Lower leg skin (tissue), 3 donors: Measurements from ENCODE around the gene CLEC2L.

ENCODE experiments used
- POLR2A ChIP-seq, 2 donors: fragments of 450-650 bp; IDR thresholded peaks; one replicate each; pipeline ENCODE4 v1.6.1; 2016 to 2017; ENCODE audit warnings: antibody characterized with exemption in 2 of 2, mild to moderate bottlenecking in 1 of 2, moderate library complexity in 1 of 2
- TF ChIP-seq, protein P1 (sequence below), 3 donors: fragments of 450-650 bp; IDR thresholded peaks; one replicate each; pipeline ENCODE4 v1.5.1; 2016; ENCODE audit warnings: antibody characterized with exemption in 3 of 3, mild to moderate bottlenecking in 3 of 3, moderate library complexity in 2 of 3

DNA sequence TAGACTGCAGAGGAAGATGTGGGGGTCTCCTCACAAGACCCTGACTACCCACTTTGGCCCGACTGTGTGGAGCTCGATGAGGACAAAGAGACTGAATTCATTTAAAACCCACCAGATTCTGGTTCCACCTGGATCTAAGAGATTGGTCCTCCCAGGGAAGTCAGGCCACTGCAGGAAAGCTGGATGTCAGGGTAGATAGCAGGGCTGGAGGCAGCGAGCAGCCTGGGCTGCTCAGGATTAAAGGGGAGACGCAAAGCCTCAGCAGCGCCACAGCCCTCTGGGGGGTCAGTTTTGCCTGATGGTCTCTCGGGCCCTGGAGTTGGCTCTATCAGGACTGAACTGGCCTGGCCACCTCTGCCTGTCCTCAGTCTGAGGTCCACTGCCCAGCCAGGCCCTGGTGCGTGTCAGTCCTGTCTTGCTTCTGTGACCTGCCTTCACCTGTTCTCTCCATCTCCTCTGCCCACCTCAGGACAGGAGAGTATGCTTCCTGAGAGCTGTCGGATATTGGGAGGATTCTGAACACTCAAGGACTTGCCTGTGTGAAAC, 27.8 kb upstream of the CLEC2L start:
- TF ChIP-seq, protein P1, sequence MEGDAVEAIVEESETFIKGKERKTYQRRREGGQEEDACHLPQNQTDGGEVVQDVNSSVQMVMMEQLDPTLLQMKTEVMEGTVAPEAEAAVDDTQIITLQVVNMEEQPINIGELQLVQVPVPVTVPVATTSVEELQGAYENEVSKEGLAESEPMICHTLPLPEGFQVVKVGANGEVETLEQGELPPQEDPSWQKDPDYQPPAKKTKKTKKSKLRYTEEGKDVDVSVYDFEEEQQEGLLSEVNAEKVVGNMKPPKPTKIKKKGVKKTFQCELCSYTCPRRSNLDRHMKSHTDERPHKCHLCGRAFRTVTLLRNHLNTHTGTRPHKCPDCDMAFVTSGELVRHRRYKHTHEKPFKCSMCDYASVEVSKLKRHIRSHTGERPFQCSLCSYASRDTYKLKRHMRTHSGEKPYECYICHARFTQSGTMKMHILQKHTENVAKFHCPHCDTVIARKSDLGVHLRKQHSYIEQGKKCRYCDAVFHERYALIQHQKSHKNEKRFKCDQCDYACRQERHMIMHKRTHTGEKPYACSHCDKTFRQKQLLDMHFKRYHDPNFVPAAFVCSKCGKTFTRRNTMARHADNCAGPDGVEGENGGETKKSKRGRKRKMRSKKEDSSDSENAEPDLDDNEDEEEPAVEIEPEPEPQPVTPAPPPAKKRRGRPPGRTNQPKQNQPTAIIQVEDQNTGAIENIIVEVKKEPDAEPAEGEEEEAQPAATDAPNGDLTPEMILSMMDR (IDR thresholded peaks at IDR 0.05) = no peak
- TF ChIP-seq POLR2A (IDR thresholded peaks at IDR 0.05) = no peak
